Right ventricle myocardium inferior (tissue), 1 donor: ENCODE results near the gene TCF7L2. TPM values are rescaled to one million over a fixed set of nuclear protein-coding genes. Genes with fewer than 3 reads are reported as not detected.

ENCODE experiments used
- ATAC-seq: fragments of 200-7000 bp; cut with Tn5 transposase; one replicate; pipeline ENCODE4 v1.9.1; 2020; ENCODE audit warnings: mild to moderate bottlenecking, moderate library complexity
- DNase-seq: peaks from one replicate; pipeline ENCODE4 v3.0.0; 2021; ENCODE audit errors: missing footprints
- intact Hi-C: fragments of 100-400 bp; cut with DNase I; formaldehyde crosslinking; loops from one replicate; pipeline ENCODE4 v1.11.0; 2022
- total RNA-seq: library from RNA; stranded (reverse); fragmentation: NEBNext Ultra II Directional; extraction: Animal tissue kit (Norgen Biotek cat#: 25700); gene quantifications from one replicate; pipeline ENCODE4 v1.2.1, GENCODE V29; 2021
- donor health status: DM: no; HTN: yes; CAD: no; lungs with severe emphysema.

TCF7L2 gene
- total RNA-seq, 1 donor from 2014 or later = 12.4 TPM

GRCh38 chr10:113139699-113140098, 189.7 kb downstream of the TCF7L2 start:
- DNase-seq (no peak), ATAC-seq (no peak)
- intact Hi-C loops = no loop called here

DNA sequence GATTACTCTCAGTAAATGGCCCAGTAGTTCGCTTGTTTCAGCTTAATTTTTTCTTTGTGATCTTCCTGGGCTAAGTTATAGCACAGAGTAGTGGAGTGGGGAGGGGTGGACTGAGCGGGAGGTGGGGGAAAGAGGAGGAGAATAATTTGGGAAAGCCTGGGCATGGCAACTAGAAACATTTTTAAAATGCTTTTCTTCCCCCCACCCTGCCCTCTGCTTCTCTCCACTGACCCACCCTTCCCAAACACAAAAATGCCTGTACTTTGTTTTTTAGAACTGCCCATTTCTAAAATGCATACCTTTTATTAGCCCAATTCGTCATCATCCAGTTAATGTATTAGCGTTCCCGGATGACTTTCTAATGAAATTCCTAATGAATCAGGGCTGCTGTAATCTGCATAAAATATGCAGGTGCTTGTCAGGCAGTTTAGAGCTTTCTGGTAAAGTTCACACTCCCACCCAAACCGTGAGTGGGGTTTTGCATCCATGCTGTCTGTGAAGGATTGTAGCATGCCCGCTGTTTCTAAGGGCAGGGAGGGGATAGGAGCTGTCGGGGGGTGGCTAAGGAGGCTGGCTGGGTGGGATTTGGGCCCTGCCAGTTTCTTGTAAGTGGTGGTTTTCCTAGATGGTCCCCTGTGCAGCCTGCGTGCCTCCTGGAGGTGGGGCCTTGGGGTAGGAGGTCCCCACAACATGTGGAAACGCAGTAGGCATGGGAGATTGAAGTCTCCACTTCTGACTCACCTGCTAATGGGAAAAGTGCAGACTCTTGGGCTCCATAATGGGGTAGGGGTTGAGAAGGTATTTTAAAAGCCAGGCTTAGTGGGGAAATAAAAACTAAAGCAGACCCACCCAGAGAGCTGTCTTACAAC, 190.3 kb downstream of the TCF7L2 start:
- intact Hi-C loops = no loop called here

DNA sequence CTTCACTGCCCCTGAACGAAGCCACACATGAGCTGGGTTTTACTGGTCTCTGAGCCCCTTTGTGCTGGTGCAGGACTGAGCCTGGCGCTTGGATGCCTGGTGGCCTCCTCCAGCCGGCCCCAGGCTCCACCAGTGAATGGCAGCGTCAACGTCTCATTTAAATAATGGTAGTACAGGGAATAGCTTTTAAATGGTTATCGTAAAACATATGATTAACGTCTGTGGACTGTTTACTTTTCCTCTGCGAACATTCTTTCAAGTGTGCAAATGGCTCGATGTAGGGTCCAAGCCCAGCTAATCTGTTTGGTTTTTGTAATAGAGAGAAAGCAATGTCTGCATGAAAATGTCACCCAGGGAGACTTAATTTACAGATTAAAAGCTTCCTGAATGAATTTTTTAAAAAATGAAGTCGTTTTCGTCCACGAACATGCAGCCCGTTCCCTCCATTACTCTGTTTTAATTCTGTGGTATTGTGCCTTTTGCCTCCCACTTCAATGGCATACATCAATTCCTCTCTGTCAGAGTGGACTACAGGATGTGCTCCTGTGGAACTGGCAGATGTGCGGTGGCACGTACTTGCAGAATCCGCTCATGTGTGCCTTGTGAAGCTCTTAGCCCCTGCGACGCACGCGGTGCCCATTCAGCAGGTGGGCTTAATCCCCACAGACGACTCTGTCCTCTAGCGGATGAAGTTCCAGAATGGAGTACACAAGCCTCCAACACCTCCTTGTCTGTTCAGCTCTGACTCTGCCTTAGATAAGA, 192.7 kb downstream of the TCF7L2 start:
- no peak for DNase-seq
- ATAC-seq = no peak
- intact Hi-C loops = no loop called here

More for the DNA sequence above, 190.3 kb downstream of the TCF7L2 start:
- ATAC-seq (no peak), DNase-seq (no peak)

- DNase-seq (no peak), ATAC-seq (no peak)
- intact Hi-C loops = no loop called here
Measured at GRCh38 chr10:113144576-113144975, 194.5 kb downstream of the TCF7L2 start.

DNA sequence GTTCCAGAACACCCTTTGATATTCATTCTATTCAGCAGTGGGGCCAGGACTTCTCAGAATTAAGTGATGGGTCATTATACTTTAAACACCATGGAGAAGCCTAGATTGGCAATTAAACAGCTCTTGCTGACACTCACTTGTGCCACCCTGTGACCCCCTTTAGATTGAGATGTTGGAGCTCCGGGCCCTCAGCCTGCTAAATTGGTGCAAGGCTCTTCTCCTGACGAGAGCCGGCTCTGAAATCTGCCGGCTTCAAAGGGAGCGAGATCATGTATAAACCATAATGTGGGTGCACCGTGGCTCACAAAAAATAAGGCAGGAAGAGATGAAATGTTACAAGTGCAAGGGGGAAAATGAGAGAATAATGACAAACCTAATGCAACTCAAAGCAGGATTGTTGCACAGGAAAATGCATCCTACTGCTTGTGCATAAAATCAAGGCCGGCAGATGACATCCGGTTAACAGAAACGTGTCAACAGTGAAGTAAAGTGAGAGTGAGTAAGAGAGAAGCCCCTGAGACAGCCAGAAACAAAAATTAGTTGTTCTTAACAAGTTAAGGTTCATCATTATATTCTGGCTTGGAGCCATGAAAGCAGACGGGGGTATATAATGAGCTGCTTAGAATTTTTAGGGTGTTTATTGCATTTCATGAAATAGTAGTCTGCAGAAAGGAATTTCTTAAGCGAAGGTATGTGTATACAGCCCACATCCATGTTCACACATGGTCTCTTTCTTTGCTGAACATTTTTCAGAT, 198.2 kb downstream of the TCF7L2 start:
- no peak for ATAC-seq
- no peak for DNase-seq
- intact Hi-C loops = no loop called here

- ATAC-seq (no peak), DNase-seq (no peak)
- intact Hi-C loops = no loop called here
Measured at GRCh38 chr10:113148901-113149300, 198.9 kb downstream of the TCF7L2 start.

- intact Hi-C loops = no loop called here
- ATAC-seq = no peak
Measured at GRCh38 chr10:113149626-113150025, 199.6 kb downstream of the TCF7L2 start.

DNA sequence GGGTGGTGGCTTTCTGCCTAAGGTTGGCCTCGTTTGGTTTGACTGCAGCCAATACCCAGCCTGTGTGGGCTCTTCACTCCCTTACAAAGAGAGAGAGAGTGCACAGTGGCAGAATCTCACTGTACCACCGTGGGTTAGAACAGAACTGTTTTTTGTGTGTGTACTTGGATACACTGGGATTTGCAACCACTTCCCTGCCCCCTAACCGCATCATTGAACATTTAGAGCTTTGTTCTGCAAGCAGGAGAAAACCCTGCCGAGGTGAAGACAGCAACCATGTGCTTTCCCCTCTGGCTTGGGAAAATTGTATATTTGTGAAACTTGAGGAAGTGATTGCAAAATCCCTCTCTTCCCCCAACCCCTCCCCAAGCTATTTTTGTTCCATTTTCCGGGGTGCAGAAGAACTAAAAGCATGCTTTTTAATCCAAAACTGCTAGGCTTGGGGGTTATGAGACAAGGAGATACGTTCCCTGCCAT, 201.2 kb downstream of the TCF7L2 start:
- intact Hi-C loops = no loop called here
- ATAC-seq (peak; percentile 68), DNase-seq (no peak)

More at GRCh38 chr10:113149626-113150025, 199.6 kb downstream of the TCF7L2 start:
- DNase-seq = no peak

- no peak for DNase-seq
- intact Hi-C loops = no loop called here
- ATAC-seq = peak; percentile 33
Measured at GRCh38 chr10:113153493-113154102, 203.6 kb downstream of the TCF7L2 start.

GRCh38 chr10:113157441-113157840, 207.4 kb downstream of the TCF7L2 start:
- intact Hi-C loops = no loop called here
- no peak for ATAC-seq
- DNase-seq = no peak

DNA sequence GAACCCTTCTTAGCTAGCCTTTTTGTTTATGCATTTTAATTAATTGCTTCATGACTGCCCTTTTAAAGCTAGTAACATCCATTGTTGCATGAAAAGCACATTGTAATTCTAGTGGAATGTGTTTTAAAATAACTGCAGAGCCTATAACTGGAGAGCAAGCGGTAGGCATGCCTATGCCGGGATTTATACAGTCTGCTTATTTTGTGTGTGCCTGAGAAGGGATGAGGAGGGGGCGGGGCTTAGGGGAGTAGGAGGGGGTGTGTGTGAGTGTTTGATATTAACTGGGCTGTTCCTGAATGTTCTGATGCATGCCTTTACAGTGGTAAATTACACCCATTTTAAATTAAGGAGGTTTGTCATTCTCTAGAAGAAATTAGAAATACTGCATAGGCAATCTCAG, 208.1 kb downstream of the TCF7L2 start:
- ATAC-seq = no peak
- intact Hi-C loops = no loop called here
- DNase-seq = no peak

DNA sequence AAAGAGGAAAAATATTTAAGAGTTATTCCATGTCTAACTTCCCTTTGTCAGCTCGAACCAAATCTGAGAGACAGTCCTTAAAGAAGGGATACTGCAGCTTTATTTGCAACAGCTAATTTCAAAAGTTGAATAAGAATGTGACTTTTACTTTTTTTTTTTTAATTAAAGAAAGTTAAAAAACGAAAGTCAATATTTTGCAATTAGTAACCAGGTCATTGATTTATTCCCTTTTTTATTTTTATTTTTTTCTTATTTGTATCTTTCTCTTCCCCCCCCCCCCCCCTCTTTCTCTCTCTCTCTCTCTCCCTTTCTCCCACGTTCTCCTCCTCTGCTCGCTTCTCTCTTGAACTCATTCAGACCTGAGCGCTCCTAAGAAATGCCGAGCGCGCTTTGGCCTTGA, 209.5 kb downstream of the TCF7L2 start:
- no peak for DNase-seq
- ATAC-seq = no peak
- intact Hi-C loops = no loop called here

DNA sequence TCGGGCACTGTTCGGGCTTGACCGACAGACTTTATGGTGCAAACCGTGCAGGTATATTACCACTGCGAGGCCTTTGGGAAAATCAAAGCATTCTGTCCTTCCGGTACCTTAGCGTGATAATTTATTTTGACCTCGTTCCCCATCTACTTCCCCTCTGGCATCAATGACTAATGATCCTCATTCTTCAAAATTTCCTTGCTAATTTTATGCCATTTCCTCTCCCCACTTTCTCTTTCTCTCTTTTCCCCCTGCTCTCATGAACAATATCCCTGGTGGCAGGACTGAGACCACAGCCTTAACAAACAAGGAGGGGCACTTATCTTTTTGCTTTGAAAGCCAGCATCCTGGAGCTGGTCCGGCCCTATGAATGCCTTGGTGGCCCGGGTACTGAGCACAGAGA, 210.6 kb downstream of the TCF7L2 start:
- DNase-seq = no peak
- intact Hi-C loops = no loop called here
- no peak for ATAC-seq

DNA sequence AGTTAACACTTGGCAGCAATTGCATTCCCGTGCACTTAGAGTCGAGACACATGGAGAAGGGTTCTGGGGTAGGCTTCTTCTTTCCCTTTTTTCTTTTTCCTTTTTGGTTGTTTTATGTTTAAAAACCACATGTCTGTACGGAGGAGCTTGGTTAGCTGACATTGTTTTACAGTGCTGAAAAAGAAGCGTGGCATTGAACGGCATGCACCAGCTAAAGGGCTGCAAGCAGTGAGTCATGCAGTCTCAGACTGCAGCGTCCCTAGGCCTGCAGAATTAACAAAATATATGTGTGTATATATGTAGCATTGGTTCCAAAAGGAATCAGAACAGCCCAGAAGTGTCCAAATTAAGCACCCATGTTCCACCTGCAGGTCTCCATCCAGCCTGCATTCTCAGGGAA, 211.0 kb downstream of the TCF7L2 start:
- intact Hi-C loops = no loop called here
- no peak for ATAC-seq
- DNase-seq = no peak

DNA sequence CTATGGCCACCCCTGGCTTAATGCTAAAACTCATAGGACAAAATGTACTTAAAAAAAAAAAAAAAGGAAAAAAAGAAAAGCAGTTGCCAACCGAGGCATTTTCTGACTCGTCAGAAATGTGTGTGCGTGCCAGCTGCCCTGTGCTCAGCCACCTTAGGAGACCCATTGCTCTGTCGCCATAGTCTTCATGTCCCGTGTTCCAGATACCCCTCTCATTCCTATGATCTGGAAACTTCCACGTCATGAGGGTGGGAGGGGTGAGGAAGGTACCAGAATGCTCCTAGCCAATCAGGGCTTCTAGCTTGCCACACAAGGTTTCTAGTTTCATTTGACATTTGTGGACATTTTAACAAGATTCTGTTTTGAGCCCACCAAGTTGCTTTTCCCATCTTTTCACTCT, 212.9 kb downstream of the TCF7L2 start:
- DNase-seq (no peak), ATAC-seq (no peak)
- intact Hi-C loops = no loop called here

DNA sequence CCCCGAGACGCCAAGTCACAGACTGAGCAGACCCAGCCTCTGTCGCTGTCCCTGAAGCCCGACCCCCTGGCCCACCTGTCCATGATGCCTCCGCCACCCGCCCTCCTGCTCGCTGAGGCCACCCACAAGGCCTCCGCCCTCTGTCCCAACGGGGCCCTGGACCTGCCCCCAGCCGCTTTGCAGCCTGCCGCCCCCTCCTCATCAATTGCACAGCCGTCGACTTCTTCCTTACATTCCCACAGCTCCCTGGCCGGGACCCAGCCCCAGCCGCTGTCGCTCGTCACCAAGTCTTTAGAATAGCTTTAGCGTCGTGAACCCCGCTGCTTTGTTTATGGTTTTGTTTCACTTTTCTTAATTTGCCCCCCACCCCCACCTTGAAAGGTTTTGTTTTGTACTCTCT, 215.6 kb downstream of the TCF7L2 start:
- intact Hi-C loops = no loop called here
- no peak for ATAC-seq
- DNase-seq = no peak

GRCh38 chr10:113167702-113168101, 217.7 kb downstream of the TCF7L2 start:
- DNase-seq (no peak), ATAC-seq (no peak)
- intact Hi-C loops = no loop called here

DNA sequence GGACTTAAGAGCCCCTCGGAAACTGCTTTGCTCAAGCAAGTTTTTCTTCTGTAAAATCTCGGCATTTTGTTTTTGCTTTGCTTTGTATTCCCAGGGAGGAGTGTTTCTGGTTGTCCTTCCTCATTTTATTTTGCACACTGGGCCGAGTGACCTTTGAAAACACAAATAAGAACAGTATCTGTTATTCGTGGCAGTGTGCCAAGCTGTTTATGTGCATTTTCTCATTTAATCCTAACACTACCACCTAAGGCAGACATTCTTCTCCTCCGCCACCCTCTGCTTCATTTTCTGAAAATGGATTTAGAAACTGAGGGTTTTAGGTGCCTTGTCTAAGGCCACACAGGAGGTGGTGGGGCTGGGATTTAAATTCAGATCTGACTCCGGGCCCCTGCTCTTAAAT, 218.5 kb downstream of the TCF7L2 start:
- no peak for ATAC-seq
- intact Hi-C loops = no loop called here
- DNase-seq = no peak

DNA sequence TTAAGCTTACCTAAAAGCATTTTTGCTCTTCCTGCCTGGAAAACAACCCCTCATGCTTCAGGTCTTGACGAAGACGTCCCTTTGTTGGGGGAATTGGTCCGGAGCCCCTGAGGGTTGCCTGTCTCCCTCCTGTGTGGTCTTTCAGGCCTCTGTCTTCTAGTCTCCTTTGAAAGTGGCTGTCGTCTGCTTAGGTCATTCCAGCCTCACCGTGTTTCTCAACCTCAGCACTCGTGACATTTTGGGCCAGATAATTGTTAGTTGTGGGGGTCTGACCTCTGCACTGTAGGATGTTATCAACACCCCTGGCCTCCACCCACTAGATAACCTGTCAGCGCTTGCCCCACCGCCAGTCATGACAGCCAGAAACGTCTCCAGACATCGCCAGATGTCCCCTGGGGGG, 219.1 kb downstream of the TCF7L2 start:
- intact Hi-C loops = no loop called here
- ATAC-seq (no peak), DNase-seq (no peak)
